Measurements from ENCODE around the gene LIPF. TPM values are rescaled to one million over a fixed set of nuclear protein-coding genes. Genes with fewer than 3 reads are reported as not detected.

LIPF gene
- total RNA-seq, 2 experiments from 2014 or later = not detected

- no peaks in the 10 kb centered on the region for H3K27me3 ChIP-seq (ENCODE audit: control insufficient read depth in 1 of 2, insufficient read depth in 2 of 2, low read length in 2 of 2)
- intact Hi-C loops (cut with DNase I, micrococcal nuclease) = no loop called here
- no peaks in the 10 kb centered on the region for H3K9me3 ChIP-seq (ENCODE audit: control insufficient read depth in 1 of 2, insufficient read depth in 1 of 2, low read length in 2 of 2)
- H3K4me1 Mint-ChIP-seq (ENCODE audit: low read depth) = no peaks in the 10 kb centered on the region
- H3K27ac ChIP-seq (ENCODE audit: low read depth in 1 of 2, low read length in 2 of 2) = no peak overlapping the region
- ChIA-PET POLR2A (no interaction called here), CTCF (no interaction called here)
- no peak overlapping the region for H3K4me3 ChIP-seq (ENCODE audit: low read length)
- DNase-seq = no peak
- peaks cover 5% of the 10 kb centered on the region for H3K27me3 Mint-ChIP-seq
- no peaks in the 10 kb centered on the region for H3K36me3 ChIP-seq (ENCODE audit: insufficient read depth, low read length)
- H3K4me3 Mint-ChIP-seq = no peak overlapping the region
- no peaks in the 10 kb centered on the region for H3K9me3 Mint-ChIP-seq
- no peaks in the 10 kb centered on the region for H3K4me1 ChIP-seq (ENCODE audit: insufficient read depth, low read length)
- no peaks in the 10 kb centered on the region for H3K36me3 Mint-ChIP-seq (ENCODE audit: low read depth)
- TF ChIP-seq, protein P1, sequence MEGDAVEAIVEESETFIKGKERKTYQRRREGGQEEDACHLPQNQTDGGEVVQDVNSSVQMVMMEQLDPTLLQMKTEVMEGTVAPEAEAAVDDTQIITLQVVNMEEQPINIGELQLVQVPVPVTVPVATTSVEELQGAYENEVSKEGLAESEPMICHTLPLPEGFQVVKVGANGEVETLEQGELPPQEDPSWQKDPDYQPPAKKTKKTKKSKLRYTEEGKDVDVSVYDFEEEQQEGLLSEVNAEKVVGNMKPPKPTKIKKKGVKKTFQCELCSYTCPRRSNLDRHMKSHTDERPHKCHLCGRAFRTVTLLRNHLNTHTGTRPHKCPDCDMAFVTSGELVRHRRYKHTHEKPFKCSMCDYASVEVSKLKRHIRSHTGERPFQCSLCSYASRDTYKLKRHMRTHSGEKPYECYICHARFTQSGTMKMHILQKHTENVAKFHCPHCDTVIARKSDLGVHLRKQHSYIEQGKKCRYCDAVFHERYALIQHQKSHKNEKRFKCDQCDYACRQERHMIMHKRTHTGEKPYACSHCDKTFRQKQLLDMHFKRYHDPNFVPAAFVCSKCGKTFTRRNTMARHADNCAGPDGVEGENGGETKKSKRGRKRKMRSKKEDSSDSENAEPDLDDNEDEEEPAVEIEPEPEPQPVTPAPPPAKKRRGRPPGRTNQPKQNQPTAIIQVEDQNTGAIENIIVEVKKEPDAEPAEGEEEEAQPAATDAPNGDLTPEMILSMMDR (IDR thresholded peaks at IDR 0.05) = no peak
- no peak for ATAC-seq (ENCODE audit: poor library complexity)
- H3K27ac Mint-ChIP-seq = no peak overlapping the region
These were observed 51.3 kb downstream of the LIPF start for GRCh38 chr10:88715517-88715916.

GRCh38 chr10:88721392-88721791, 57.1 kb downstream of the LIPF start:
- H3K27me3 ChIP-seq (ENCODE audit: control insufficient read depth in 1 of 2, insufficient read depth in 2 of 2, low read length in 2 of 2) = no peaks in the 10 kb centered on the region
- ATAC-seq (ENCODE audit: poor library complexity) (no peak), DNase-seq (no peak)
- TF ChIP-seq, protein P1 (IDR thresholded peaks at IDR 0.05) = no peak
- H3K36me3 Mint-ChIP-seq (ENCODE audit: low read depth) = no peaks in the 10 kb centered on the region
- no peaks in the 10 kb centered on the region for H3K4me1 ChIP-seq (ENCODE audit: insufficient read depth, low read length)
- no peaks in the 10 kb centered on the region for H3K9me3 Mint-ChIP-seq
- H3K27ac ChIP-seq (ENCODE audit: low read depth in 1 of 2, low read length in 2 of 2) = no peak overlapping the region
- intact Hi-C loops (cut with DNase I, micrococcal nuclease) = no loop called here
- H3K9me3 ChIP-seq (ENCODE audit: control insufficient read depth in 1 of 2, insufficient read depth in 1 of 2, low read length in 2 of 2) = no peaks in the 10 kb centered on the region
- CTCF ChIA-PET = interaction anchor here (1.3 kb wide), 1 partner anchor 9 kb away, joined by 4 read pairs; no protein-coding TSS in a partner anchor
- peaks cover 9% of the 10 kb centered on the region for H3K27me3 Mint-ChIP-seq
- no peaks in the 10 kb centered on the region for H3K36me3 ChIP-seq (ENCODE audit: insufficient read depth, low read length)
- no peak overlapping the region for H3K4me3 Mint-ChIP-seq
- H3K27ac Mint-ChIP-seq = no peak overlapping the region
- no peak overlapping the region for H3K4me3 ChIP-seq (ENCODE audit: low read length)
- POLR2A ChIA-PET = no interaction called here
- no peaks in the 10 kb centered on the region for H3K4me1 Mint-ChIP-seq (ENCODE audit: low read depth)

- Histone ChIP-seq H3K9me3 (ENCODE audit: control insufficient read depth in 1 of 2, insufficient read depth in 1 of 2, low read length in 2 of 2) (peaks cover 0 to 3% of the 10 kb centered on the region in 2 experiments), H3K36me3 (ENCODE audit: insufficient read depth, low read length) (no peaks in the 10 kb centered on the region), H3K27ac (ENCODE audit: low read depth in 1 of 2, low read length in 2 of 2) (no peak overlapping the region), H3K27me3 (ENCODE audit: control insufficient read depth in 1 of 2, insufficient read depth in 2 of 2, low read length in 2 of 2) (no peaks in the 10 kb centered on the region), H3K4me3 (ENCODE audit: low read length) (no peak overlapping the region), H3K4me1 (ENCODE audit: insufficient read depth, low read length) (no peaks in the 10 kb centered on the region)
- ATAC-seq (ENCODE audit: poor library complexity) (no peak), DNase-seq (no peak)
- TF ChIP-seq, protein P1 (IDR thresholded peaks at IDR 0.05) = no peak
- Mint-ChIP-seq H3K9me3 (no peaks in the 10 kb centered on the region), H3K27ac (no peak overlapping the region), H3K36me3 (ENCODE audit: low read depth) (no peaks in the 10 kb centered on the region), H3K4me3 (no peak overlapping the region), H3K27me3 (peaks cover 4% of the 10 kb centered on the region), H3K4me1 (ENCODE audit: low read depth) (no peaks in the 10 kb centered on the region)
- CTCF ChIA-PET = no interaction called here
- intact Hi-C loops (cut with DNase I, micrococcal nuclease) = no loop called here
- POLR2A ChIA-PET = no interaction called here
These were observed 61.6 kb downstream of the LIPF start for GRCh38 chr10:88725798-88726197.
